Peyer's patch (tissue), 4 donors: ENCODE measurements around the gene ZNF526.

ENCODE experiments used
- POLR2A ChIP-seq, 2 donors: fragments of 450-650 bp; IDR thresholded peaks; one replicate each; pipeline ENCODE4 v1.5.1; 2017; ENCODE audit warnings: antibody characterized with exemption in 2 of 2, mild to moderate bottlenecking in 2 of 2, moderate library complexity in 2 of 2
- TF ChIP-seq, protein P1 (sequence below), 6 experiments: fragments of 450-650 bp in 4 of 6; fragments of 200-600 bp in 2 of 6; sonication (generic) in 1 of 6; IDR thresholded peaks; one replicate each; pipeline ENCODE4 v1.5.1; 2017 to 2019; ENCODE audit warnings: antibody characterized with exemption in 6 of 6, mild to moderate bottlenecking in 3 of 6, moderate library complexity in 1 of 6

DNA sequence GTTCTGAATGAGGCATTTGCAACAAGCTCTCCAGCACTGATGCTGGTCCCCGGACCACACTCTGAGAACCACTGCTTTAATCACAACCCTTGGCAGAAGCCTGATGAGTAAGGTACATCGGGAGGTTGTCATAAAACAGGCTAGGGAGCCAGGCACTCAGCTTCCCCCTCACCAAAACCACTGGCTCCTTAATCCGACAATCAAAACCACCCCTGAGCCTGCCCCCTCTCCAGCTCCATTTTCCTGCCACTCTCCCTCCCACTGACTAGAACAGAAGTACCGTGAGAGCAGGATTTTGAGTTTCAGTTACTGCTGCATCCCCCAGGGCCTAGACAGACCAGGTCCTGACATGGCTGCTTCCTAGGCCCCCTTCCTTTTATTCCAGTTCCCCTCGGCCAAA is 15.1 kb downstream of the ZNF526 start:
- TF ChIP-seq, protein P1, sequence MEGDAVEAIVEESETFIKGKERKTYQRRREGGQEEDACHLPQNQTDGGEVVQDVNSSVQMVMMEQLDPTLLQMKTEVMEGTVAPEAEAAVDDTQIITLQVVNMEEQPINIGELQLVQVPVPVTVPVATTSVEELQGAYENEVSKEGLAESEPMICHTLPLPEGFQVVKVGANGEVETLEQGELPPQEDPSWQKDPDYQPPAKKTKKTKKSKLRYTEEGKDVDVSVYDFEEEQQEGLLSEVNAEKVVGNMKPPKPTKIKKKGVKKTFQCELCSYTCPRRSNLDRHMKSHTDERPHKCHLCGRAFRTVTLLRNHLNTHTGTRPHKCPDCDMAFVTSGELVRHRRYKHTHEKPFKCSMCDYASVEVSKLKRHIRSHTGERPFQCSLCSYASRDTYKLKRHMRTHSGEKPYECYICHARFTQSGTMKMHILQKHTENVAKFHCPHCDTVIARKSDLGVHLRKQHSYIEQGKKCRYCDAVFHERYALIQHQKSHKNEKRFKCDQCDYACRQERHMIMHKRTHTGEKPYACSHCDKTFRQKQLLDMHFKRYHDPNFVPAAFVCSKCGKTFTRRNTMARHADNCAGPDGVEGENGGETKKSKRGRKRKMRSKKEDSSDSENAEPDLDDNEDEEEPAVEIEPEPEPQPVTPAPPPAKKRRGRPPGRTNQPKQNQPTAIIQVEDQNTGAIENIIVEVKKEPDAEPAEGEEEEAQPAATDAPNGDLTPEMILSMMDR (IDR thresholded peaks at IDR 0.05), result no peak
- no peak for TF ChIP-seq POLR2A (IDR thresholded peaks at IDR 0.05)
